Mononuclear cell (primary cell): ENCODE results near the gene CD84. TPM values are rescaled to one million over a fixed set of nuclear protein-coding genes. Genes with fewer than 3 reads are reported as not detected.
"Not testable (repeated sequence)": the region's sequence is repeated elsewhere in the genome, so short reads cannot be mapped to it uniquely, and the experiment has no call there.

Source experiments
- H3K27me3 ChIP-seq: 2 replicates; pipeline ENCODE4 v1.6.0; 2011; ENCODE audit warnings: low read length, control low read depth; ENCODE audit not compliant: insufficient read depth
- H3K4me1 ChIP-seq: 2 replicates; pipeline ENCODE4 v1.5.1; 2011; ENCODE audit warnings: mild to moderate bottlenecking, low read length, control low read depth; ENCODE audit not compliant: insufficient read depth
- H3K4me3 ChIP-seq: 2 replicates; pipeline ENCODE4 v1.5.1; 2011; ENCODE audit warnings: mild to moderate bottlenecking, low read length, moderate library complexity
- H3K9me3 ChIP-seq: 2 replicates; pipeline ENCODE4 v1.5.1; 2011; ENCODE audit warnings: low read depth, mild to moderate bottlenecking, control low read depth, low read length
- total RNA-seq: library from RNA; depleted of rRNA; stranded (reverse); fragments of >200 nt; gene quantifications from one replicate; pipeline ENCODE4 v1.2.3, GENCODE V29; 2012

The CD84 gene
- total RNA-seq, 1 donor = 33.4 TPM

GRCh38 chr1:160597051-160597450 lies 17.8 kb upstream of the CD84 start:
- Histone ChIP-seq H3K4me1 (no peaks in the 10 kb centered on the region), H3K4me3 (no peak overlapping the region), H3K27me3 (no peaks in the 10 kb centered on the region), H3K9me3 (peaks cover 4% of the 10 kb centered on the region)

GRCh38 chr1:160590488-160590887 lies 11.2 kb upstream of the CD84 start:
- H3K27me3 ChIP-seq = no peaks in the 10 kb centered on the region
- no peaks in the 10 kb centered on the region for H3K9me3 ChIP-seq
- no peak overlapping the region for H3K4me3 ChIP-seq
- H3K4me1 ChIP-seq = peaks cover 6% of the 10 kb centered on the region

GRCh38 chr1:160588468-160588867 lies 9.2 kb upstream of the CD84 start:
- Histone ChIP-seq H3K27me3 (no peaks in the 10 kb centered on the region), H3K9me3 (no peaks in the 10 kb centered on the region), H3K4me3 (no peak overlapping the region), H3K4me1 (peaks cover 6% of the 10 kb centered on the region)

- Histone ChIP-seq H3K27me3 (no peaks in the 10 kb centered on the region), H3K4me3 (no peak overlapping the region), H3K4me1 (peaks cover 22% of the 10 kb centered on the region), H3K9me3 (no peaks in the 10 kb centered on the region)
Observed at GRCh38 chr1:160584784-160585183, 5.5 kb upstream of the CD84 start.

- H3K9me3 ChIP-seq, H3K27me3 ChIP-seq, H3K4me3 ChIP-seq: not testable (repeated sequence)
- H3K4me1 ChIP-seq = peaks cover 25% of the 10 kb centered on the region
Observed at GRCh38 chr1:160582976-160583375, 3.7 kb upstream of the CD84 start.

GRCh38 chr1:160581961-160582360 lies 2.7 kb upstream of the CD84 start:
- Histone ChIP-seq H3K9me3 (no peaks in the 10 kb centered on the region), H3K27me3 (no peaks in the 10 kb centered on the region), H3K4me1 (peaks cover 35% of the 10 kb centered on the region), H3K4me3 (no peak overlapping the region)

GRCh38 chr1:160580221-160580812 lies 1.0 kb upstream of the CD84 start:
- no peaks in the 10 kb centered on the region for H3K27me3 ChIP-seq
- no peak overlapping the region for H3K4me3 ChIP-seq
- no peaks in the 10 kb centered on the region for H3K9me3 ChIP-seq
- H3K4me1 ChIP-seq = peaks cover 51% of the 10 kb centered on the region

GRCh38 chr1:160578525-160579191 lies 638 bp downstream of the CD84 start:
- Histone ChIP-seq H3K4me1 (peaks cover 68% of the 10 kb centered on the region), H3K4me3 (peak overlapping the region; percentile 57), H3K9me3 (no peaks in the 10 kb centered on the region)

GRCh38 chr1:160578175-160578524 lies 1.1 kb downstream of the CD84 start:
- peaks cover 73% of the 10 kb centered on the region for H3K4me1 ChIP-seq
- peak overlapping the region; percentile 57 for H3K4me3 ChIP-seq
- H3K9me3 ChIP-seq = no peaks in the 10 kb centered on the region
- no peaks in the 10 kb centered on the region for H3K27me3 ChIP-seq

More at GRCh38 chr1:160578525-160579191, 638 bp downstream of the CD84 start:
- H3K27me3 ChIP-seq = no peaks in the 10 kb centered on the region

- Histone ChIP-seq H3K27me3 (no peaks in the 10 kb centered on the region), H3K4me1 (peaks cover 78% of the 10 kb centered on the region), H3K9me3 (no peaks in the 10 kb centered on the region), H3K4me3 (peak overlapping the region; percentile 57)
Observed at GRCh38 chr1:160577671-160578070, 1.6 kb downstream of the CD84 start.

- H3K4me3 ChIP-seq = no peak overlapping the region
Observed at GRCh38 chr1:160576884-160577283, 2.4 kb downstream of the CD84 start.

GRCh38 chr1:160576390-160576789 lies 2.9 kb downstream of the CD84 start:
- no peaks in the 10 kb centered on the region for H3K9me3 ChIP-seq
- H3K27me3 ChIP-seq = no peaks in the 10 kb centered on the region
- no peak overlapping the region for H3K4me3 ChIP-seq
- peaks cover 84% of the 10 kb centered on the region for H3K4me1 ChIP-seq

More at GRCh38 chr1:160576884-160577283, 2.4 kb downstream of the CD84 start:
- Histone ChIP-seq H3K9me3 (no peaks in the 10 kb centered on the region), H3K4me1 (peaks cover 84% of the 10 kb centered on the region), H3K27me3 (no peaks in the 10 kb centered on the region)

GRCh38 chr1:160575112-160575664 lies 4.1 kb downstream of the CD84 start:
- Histone ChIP-seq H3K9me3 (no peaks in the 10 kb centered on the region), H3K27me3 (no peaks in the 10 kb centered on the region), H3K4me1 (peaks cover 88% of the 10 kb centered on the region), H3K4me3 (no peak overlapping the region)

- Histone ChIP-seq H3K9me3 (no peaks in the 10 kb centered on the region), H3K4me1 (peaks cover 95% of the 10 kb centered on the region), H3K27me3 (no peaks in the 10 kb centered on the region), H3K4me3 (no peak overlapping the region)
Observed at GRCh38 chr1:160570840-160571239, 8.5 kb downstream of the CD84 start.

GRCh38 chr1:160569806-160570205 lies 9.5 kb downstream of the CD84 start:
- no peak overlapping the region for H3K4me3 ChIP-seq
- H3K4me1 ChIP-seq = peaks cover 93% of the 10 kb centered on the region
- H3K9me3 ChIP-seq = no peaks in the 10 kb centered on the region
- no peaks in the 10 kb centered on the region for H3K27me3 ChIP-seq
